ENCODE measurements around the gene CCDC186.

CCDC186 gene

DNA sequence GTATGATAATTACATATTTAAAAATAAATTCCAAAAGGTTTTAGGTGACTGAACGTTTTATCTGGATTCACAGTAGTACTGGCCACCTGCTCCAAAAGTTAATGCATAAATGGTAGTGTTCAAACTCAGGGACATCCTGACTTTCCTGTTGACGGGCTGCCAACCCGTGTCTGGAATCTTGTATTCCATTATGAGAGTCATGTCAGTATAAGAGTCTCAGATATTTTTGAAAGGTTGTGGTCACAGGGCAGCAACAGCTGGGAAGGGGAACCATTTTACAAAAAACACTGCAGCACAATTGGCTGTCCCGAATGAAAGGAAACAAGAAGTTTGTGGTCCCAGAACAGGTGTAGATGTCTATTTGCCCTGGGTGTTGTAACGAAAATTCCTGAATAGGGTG is 8.0 kb upstream of the CCDC186 start:
- Histone ChIP-seq H2AFZ (ENCODE audit: low read depth) (no peak overlapping the region), H3K4me1 (ENCODE audit: low read depth, poor library complexity, severe bottlenecking) (no peaks in the 10 kb centered on the region), H3K79me2 (ENCODE audit: insufficient read depth, low read depth) (no peaks in the 10 kb centered on the region), H4K20me1 (ENCODE audit: insufficient read depth) (no peaks in the 10 kb centered on the region), H3K4me2 (no peak overlapping the region), H3K27me3 (ENCODE audit: insufficient read depth, low read depth) (no peaks in the 10 kb centered on the region), H3K27ac (no peak overlapping the region), H3K36me3 (ENCODE audit: insufficient read depth) (no peaks in the 10 kb centered on the region), H3K4me3 (IDR thresholded peaks at IDR 0.05; ENCODE audit: insufficient read depth, low read depth, low read length) (no peak overlapping the region), H3K9ac (no peak overlapping the region)
- TF ChIP-seq, protein P1, sequence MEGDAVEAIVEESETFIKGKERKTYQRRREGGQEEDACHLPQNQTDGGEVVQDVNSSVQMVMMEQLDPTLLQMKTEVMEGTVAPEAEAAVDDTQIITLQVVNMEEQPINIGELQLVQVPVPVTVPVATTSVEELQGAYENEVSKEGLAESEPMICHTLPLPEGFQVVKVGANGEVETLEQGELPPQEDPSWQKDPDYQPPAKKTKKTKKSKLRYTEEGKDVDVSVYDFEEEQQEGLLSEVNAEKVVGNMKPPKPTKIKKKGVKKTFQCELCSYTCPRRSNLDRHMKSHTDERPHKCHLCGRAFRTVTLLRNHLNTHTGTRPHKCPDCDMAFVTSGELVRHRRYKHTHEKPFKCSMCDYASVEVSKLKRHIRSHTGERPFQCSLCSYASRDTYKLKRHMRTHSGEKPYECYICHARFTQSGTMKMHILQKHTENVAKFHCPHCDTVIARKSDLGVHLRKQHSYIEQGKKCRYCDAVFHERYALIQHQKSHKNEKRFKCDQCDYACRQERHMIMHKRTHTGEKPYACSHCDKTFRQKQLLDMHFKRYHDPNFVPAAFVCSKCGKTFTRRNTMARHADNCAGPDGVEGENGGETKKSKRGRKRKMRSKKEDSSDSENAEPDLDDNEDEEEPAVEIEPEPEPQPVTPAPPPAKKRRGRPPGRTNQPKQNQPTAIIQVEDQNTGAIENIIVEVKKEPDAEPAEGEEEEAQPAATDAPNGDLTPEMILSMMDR (conservative IDR thresholded peaks at IDR 0.05; ENCODE audit: low read depth, low read length), result no peak

DNA sequence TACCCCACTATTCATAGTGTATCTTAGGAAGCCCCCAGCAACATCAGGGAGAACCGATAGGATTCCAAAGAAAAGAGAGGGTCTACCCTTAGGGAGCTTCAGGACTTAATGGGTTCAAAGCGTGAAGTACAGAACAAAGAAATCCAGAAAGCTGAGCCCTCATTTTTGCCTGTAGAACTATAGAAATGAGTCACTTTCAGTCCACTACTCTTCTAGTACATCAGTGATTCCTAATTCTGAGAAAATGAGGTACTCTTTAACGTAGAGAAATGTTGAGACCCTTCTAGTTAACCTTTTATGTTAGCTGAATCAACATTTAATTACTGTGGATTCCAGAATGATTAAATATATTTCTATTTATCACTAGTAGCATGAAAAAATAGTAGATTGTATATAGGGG is 6.9 kb upstream of the CCDC186 start:
- H3K27ac ChIP-seq, result no peak overlapping the region
- TF ChIP-seq, protein P1 (conservative IDR thresholded peaks at IDR 0.05; ENCODE audit: low read depth, low read length), result no peak
- H4K20me1 ChIP-seq (ENCODE audit: insufficient read depth), result no peaks in the 10 kb centered on the region
- no peaks in the 10 kb centered on the region for H3K79me2 ChIP-seq (ENCODE audit: insufficient read depth, low read depth)
- no peaks in the 10 kb centered on the region for H3K27me3 ChIP-seq (ENCODE audit: insufficient read depth, low read depth)
- no peak overlapping the region for H3K9ac ChIP-seq
- H3K4me3 ChIP-seq (IDR thresholded peaks at IDR 0.05; ENCODE audit: insufficient read depth, low read depth, low read length), result no peak overlapping the region
- no peak overlapping the region for H2AFZ ChIP-seq (ENCODE audit: low read depth)
- H3K36me3 ChIP-seq (ENCODE audit: insufficient read depth), result no peaks in the 10 kb centered on the region
- no peaks in the 10 kb centered on the region for H3K4me1 ChIP-seq (ENCODE audit: low read depth, poor library complexity, severe bottlenecking)
- no peak overlapping the region for H3K4me2 ChIP-seq

DNA sequence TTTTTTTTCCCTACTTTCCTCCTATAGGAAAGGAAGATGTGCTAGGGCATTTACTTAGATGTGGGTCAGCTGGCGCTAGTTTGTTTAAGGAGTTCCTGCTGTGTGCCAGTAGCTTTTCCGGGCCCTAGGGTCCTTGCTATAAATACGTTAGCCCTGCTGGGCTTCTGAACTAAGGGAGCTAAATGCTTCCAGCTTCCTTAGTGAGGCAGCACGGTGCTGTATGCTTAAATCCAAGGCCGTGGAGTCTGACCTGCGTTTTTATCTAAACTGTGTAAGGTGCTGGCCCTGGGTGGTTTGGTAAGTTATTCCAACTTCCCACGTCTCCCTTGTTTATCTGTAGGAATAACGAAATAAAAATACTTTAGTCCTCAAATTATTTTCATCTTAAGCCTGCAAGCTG is 5.7 kb upstream of the CCDC186 start:
- TF ChIP-seq, protein P1 (conservative IDR thresholded peaks at IDR 0.05; ENCODE audit: low read depth, low read length), result no peak
- H3K36me3 ChIP-seq (ENCODE audit: insufficient read depth), result no peaks in the 10 kb centered on the region
- H3K9ac ChIP-seq, result no peak overlapping the region
- no peak overlapping the region for H3K4me3 ChIP-seq (IDR thresholded peaks at IDR 0.05; ENCODE audit: insufficient read depth, low read depth, low read length)
- H3K27ac ChIP-seq, result no peak overlapping the region
- peaks cover 11% of the 10 kb centered on the region for H3K4me1 ChIP-seq (ENCODE audit: low read depth, poor library complexity, severe bottlenecking)
- H4K20me1 ChIP-seq (ENCODE audit: insufficient read depth), result no peaks in the 10 kb centered on the region
- H3K79me2 ChIP-seq (ENCODE audit: insufficient read depth, low read depth), result no peaks in the 10 kb centered on the region
- H3K4me2 ChIP-seq, result no peak overlapping the region
- no peaks in the 10 kb centered on the region for H3K27me3 ChIP-seq (ENCODE audit: insufficient read depth, low read depth)
- H2AFZ ChIP-seq (ENCODE audit: low read depth), result no peak overlapping the region

DNA sequence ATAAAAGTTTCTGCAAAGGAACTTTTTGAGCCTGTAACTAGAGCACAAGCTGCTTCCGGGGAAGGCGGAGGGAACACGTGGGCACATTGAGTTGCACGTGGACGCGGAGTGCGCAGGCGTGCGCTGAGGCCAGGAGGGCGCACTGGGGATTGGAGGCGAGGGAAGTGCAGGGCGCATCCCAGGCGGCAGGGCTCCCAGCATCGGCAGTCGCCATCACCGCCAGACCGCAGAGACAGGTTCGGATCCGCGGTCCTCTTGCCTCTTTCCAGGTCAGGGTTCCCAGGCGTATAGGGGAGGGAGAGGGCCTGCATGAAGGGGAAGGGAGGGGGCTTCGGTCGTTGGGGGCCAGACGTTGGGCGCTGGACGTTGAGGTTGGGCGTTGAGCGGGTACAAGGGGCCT is 5.1 kb upstream of the CCDC186 start, which contains the start of gene TDRD1:
Gene TDRD1 (plus strand): TSS at position 206 of the 400 bp plus-strand sequence. CDS start 8,479 bp downstream, outside the sequence.
- Histone ChIP-seq H3K36me3 (ENCODE audit: insufficient read depth) (no peaks in the 10 kb centered on the region), H3K4me1 (ENCODE audit: low read depth, poor library complexity, severe bottlenecking) (peaks cover 11% of the 10 kb centered on the region), H3K79me2 (ENCODE audit: insufficient read depth, low read depth) (no peaks in the 10 kb centered on the region), H3K9ac (no peak within 1 kb of the TSS), H4K20me1 (ENCODE audit: insufficient read depth) (no peaks in the 10 kb centered on the region), H2AFZ (ENCODE audit: low read depth) (no peak within 1 kb of the TSS), H3K4me3 (IDR thresholded peaks at IDR 0.05; ENCODE audit: insufficient read depth, low read depth, low read length) (no peak within 1 kb of the TSS), H3K27me3 (ENCODE audit: insufficient read depth, low read depth) (no peaks in the 10 kb centered on the region), H3K4me2 (no peak within 1 kb of the TSS), H3K27ac (no peak within 1 kb of the TSS)
- TF ChIP-seq, protein P1 (conservative IDR thresholded peaks at IDR 0.05; ENCODE audit: low read depth, low read length), result no peak
